Immature natural killer cell (primary cell): ENCODE data around the gene DCC. TPM values are rescaled to one million over a fixed set of nuclear protein-coding genes. Genes with fewer than 3 reads are reported as not detected.

Experiments used
- DNase-seq, 3 donors: peaks; one replicate each; pipeline ENCODE4 v3.0.0; 2022; ENCODE audit warnings: mixed read lengths in 1 of 3
- H3K27ac Mint-ChIP-seq, 6 donors: one replicate each; pipeline ENCODE4 v1.8.0; 2020; ENCODE audit warnings: mixed read lengths in 6 of 6, mild to moderate bottlenecking in 5 of 6, inconsistent platforms in 4 of 6, moderate library complexity in 3 of 6
- H3K27me3 Mint-ChIP-seq, 3 donors: one replicate each; pipeline ENCODE4 v1.8.0; 2020 to 2021; ENCODE audit warnings: low read depth in 3 of 3, mild to moderate bottlenecking in 3 of 3, mixed read lengths in 3 of 3, moderate library complexity in 3 of 3, inconsistent platforms in 1 of 3
- H3K36me3 Mint-ChIP-seq, 3 donors: one replicate each; pipeline ENCODE4 v1.8.0; 2020; ENCODE audit warnings: mixed read lengths in 3 of 3, inconsistent platforms in 2 of 3, mild to moderate bottlenecking in 2 of 3
- H3K4me1 Mint-ChIP-seq, 2 donors: one replicate each; pipeline ENCODE4 v1.8.0; 2020; ENCODE audit warnings: inconsistent platforms in 2 of 2, mild to moderate bottlenecking in 2 of 2, mixed read lengths in 2 of 2, moderate library complexity in 1 of 2
- H3K4me3 Mint-ChIP-seq, 5 donors: one replicate each; pipeline ENCODE4 v1.8.0; 2020; ENCODE audit warnings: mild to moderate bottlenecking in 5 of 5, mixed read lengths in 5 of 5, inconsistent platforms in 3 of 5, moderate library complexity in 3 of 5
- H3K9me3 Mint-ChIP-seq, 6 donors: one replicate each; pipeline ENCODE4 v1.8.0; 2020; ENCODE audit warnings: mild to moderate bottlenecking in 6 of 6, mixed read lengths in 6 of 6, inconsistent platforms in 4 of 6, moderate library complexity in 3 of 6
- polyA plus RNA-seq, 3 donors: library from polyadenylated mRNA; unstranded; fragments of 300-500 nt; fragmentation: Illumina TruSeq; gene quantifications; one replicate each; pipeline ENCODE4 v1.2.3, GENCODE V29; 2021

DCC gene
- polyA plus RNA-seq, 3 donors from 2014 or later = not detected

DNA sequence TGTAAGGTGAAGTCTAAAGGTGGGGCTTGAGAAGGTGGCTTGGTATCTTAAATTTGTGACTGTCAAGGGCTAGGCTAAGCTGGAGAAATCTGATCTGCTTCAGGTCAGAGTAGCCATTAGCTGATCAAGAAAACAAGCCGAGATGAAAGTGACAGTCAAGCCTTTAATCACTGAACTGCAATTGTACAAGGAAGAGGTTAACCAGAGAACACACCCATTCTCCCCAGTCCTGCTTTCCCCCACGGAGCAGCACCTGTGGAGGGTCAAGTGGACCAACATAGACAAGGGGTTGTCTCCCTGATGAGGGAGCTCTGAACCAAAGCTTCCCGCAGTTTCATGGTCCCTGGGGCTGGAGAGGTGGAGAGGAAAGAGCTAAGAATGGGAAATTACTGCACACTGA is 901.2 kb downstream of the DCC start:
- Mint-ChIP-seq H3K4me1 (no peaks in the 10 kb centered on the region), H3K36me3 (no peaks in the 10 kb centered on the region)

DNA sequence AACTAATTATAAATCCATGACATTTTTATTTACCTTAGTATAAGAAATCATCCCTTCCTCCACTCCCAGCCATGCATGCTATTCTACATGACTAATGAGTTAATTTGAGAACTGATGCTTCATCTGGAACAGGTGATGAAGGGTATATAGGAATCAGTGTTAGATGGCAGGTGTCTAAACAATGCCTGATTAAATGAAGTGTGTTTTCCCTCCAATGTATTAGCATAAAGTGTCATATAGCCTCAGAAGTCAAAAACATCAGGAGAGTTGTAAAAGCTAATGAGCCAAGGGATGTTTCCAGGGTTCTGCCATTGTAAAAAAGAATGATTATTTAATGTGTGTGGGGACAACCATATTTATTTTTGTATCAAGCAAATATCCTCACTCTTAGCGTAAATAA is 913.8 kb downstream of the DCC start:
- peaks cover 0 to 3% (median 0%) of the 10 kb centered on the region in 3 donors for H3K27me3 Mint-ChIP-seq
- no peaks in the 10 kb centered on the region for H3K4me1 Mint-ChIP-seq
- H3K27ac Mint-ChIP-seq = no peak overlapping the region
- peaks cover 8 to 22% (median 14%) of the 10 kb centered on the region in 6 donors for H3K9me3 Mint-ChIP-seq
- no peaks in the 10 kb centered on the region for H3K36me3 Mint-ChIP-seq
- no peak overlapping the region for H3K4me3 Mint-ChIP-seq
- DNase-seq = no peak

More for the DNA sequence above, 901.2 kb downstream of the DCC start:
- Mint-ChIP-seq H3K27ac (no peak overlapping the region), H3K4me3 (no peak overlapping the region), H3K27me3 (no peaks in the 10 kb centered on the region), H3K9me3 (peaks cover 5 to 19% (median 11%) of the 10 kb centered on the region in 6 donors)
- DNase-seq = no peak

DNA sequence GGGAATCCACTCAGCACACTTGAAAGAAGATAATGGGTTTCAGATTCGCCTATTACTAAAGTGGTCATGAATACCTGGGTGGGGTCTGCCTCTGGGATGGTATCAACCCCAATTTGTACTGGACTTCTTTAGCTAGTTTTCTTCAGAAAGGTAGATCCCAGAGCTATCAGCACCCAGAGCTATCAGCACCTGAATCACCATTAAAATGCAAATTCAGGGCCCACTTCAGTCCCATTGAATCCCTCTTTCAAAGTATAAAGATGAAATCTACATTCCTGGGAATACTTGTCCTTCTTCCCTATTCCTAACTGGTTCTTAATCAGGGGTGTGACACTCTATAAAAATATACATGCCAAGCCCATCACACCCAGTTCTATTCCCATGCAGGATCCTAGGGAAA is 914.3 kb downstream of the DCC start:
- H3K36me3 Mint-ChIP-seq = no peaks in the 10 kb centered on the region
- peaks cover 0 to 3% (median 0%) of the 10 kb centered on the region in 3 donors for H3K27me3 Mint-ChIP-seq
- no peak for DNase-seq
- H3K4me1 Mint-ChIP-seq = no peaks in the 10 kb centered on the region
- no peak overlapping the region for H3K4me3 Mint-ChIP-seq
- H3K27ac Mint-ChIP-seq = no peak overlapping the region
- H3K9me3 Mint-ChIP-seq = peaks cover 7 to 18% (median 13%) of the 10 kb centered on the region in 6 donors

DNA sequence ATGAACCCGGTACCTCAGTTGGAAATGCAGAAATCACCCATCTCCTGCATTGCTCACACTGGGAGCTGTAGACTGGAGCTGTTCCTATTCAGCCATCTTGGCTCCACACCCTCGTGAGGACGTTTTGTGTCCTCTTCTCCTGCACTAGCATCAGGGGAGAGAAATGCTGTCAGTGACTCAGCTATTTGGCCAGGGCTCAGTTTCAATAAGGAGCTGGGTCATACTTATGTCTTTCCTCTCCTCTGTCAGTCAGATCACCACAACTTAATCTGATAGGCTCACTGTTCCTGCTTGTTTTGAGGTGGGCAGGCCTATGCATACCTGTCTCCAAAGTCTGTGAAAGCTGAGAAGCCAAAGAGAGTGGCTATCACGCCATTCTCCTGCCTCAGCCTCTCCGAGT is 921.2 kb downstream of the DCC start:
- no peak for DNase-seq
- Mint-ChIP-seq H3K9me3 (peaks cover 9 to 32% (median 17%) of the 10 kb centered on the region in 6 donors), H3K4me1 (no peaks in the 10 kb centered on the region), H3K27ac (no peak overlapping the region), H3K36me3 (no peaks in the 10 kb centered on the region), H3K4me3 (no peak overlapping the region), H3K27me3 (peaks cover 0 to 3% (median 0%) of the 10 kb centered on the region in 3 donors)

DNA sequence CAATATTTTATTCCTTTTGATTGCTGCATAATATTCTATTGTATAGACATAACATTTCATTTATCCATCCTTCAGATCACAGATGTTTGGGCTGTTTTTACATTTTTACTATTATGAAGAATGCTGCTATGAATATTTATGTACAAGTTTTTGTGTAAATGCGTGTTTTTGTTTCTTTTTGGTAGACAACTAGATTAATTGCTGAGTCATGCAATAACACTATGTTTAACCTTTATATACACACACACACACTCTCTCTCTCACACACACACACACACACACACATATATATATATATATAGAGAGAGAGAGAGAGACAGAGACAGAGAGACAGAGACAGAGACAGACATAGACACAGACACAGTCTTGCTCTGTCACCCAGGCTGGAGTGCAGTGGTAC is 926.9 kb downstream of the DCC start:
- Mint-ChIP-seq H3K36me3 (no peaks in the 10 kb centered on the region), H3K27me3 (no peaks in the 10 kb centered on the region), H3K4me3 (no peak overlapping the region), H3K9me3 (peaks cover 1 to 36% (median 20%) of the 10 kb centered on the region in 6 donors), H3K27ac (no peak overlapping the region), H3K4me1 (no peaks in the 10 kb centered on the region)
- DNase-seq = no peak

DNA sequence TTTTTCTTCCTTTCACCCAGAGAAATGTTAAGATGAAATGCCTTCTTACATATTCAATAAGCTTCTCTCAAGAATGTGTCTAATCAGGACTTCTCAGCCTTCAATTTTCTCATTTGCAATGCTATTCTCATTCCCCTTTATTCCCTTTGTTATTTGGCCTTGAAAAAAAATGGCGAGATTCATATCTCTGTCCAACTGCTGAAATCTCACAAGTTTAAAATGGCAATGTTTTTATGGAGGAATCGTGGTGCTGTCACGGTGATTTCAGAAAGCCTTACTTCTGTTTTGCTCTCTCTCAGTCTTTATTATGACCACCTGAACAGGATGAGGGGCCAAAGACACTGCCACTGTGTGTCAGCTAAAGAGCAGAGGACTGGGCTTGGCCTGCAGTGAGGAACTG is 928.5 kb downstream of the DCC start:
- H3K9me3 Mint-ChIP-seq = peaks cover 1 to 25% (median 16%) of the 10 kb centered on the region in 6 donors
- H3K4me3 Mint-ChIP-seq = no peak overlapping the region
- no peaks in the 10 kb centered on the region for H3K27me3 Mint-ChIP-seq
- H3K27ac Mint-ChIP-seq = no peak overlapping the region
- DNase-seq = no peak
- no peaks in the 10 kb centered on the region for H3K4me1 Mint-ChIP-seq
- no peaks in the 10 kb centered on the region for H3K36me3 Mint-ChIP-seq

DNA sequence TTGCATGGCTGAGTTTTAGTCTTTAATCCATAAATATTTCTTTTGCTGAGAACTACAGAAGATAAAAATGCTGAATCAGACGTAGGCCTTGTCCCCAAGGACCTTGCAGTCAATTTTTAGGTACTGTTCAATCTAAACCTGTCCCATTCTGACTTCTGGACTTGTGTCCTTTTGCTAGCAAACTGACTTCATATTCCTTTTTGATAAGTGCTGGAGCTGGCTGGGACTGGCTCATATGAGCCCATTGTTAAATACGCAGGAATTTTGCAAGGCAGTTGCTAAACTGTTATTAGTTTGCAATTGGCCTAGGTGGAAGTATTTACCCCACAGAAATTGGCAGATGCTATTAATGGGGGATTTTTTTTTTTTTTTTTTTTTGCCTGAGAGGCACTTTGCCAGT is 941.4 kb downstream of the DCC start:
- no peak for DNase-seq
- H3K9me3 Mint-ChIP-seq = peaks cover 14 to 32% (median 20%) of the 10 kb centered on the region in 6 donors
- no peak overlapping the region for H3K4me3 Mint-ChIP-seq
- no peak overlapping the region for H3K27ac Mint-ChIP-seq
- peaks cover 0 to 2% (median 0%) of the 10 kb centered on the region in 3 donors for H3K27me3 Mint-ChIP-seq
- no peaks in the 10 kb centered on the region for H3K36me3 Mint-ChIP-seq
- no peaks in the 10 kb centered on the region for H3K4me1 Mint-ChIP-seq

DNA sequence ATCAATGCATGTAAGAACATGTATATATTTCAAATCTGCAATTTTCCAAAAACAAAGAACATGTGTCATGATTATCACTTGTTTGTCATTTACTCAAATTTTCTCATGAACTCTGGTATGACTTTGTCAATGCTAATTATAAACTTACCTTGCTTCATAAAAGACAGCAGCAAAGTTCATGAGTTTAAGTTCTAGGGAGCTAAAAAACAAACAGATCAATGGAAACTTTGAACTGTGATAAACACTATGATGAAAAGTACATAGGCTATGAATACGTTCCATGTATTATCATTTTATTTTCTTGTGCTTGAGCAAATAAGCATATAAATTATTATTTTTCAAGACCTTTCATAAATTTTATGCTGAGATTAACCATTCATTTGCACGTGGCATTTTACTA is 943.7 kb downstream of the DCC start:
- Mint-ChIP-seq H3K4me1 (no peaks in the 10 kb centered on the region), H3K27ac (no peak overlapping the region), H3K4me3 (no peak overlapping the region), H3K9me3 (peaks cover 8 to 30% (median 15%) of the 10 kb centered on the region in 6 donors), H3K36me3 (no peaks in the 10 kb centered on the region), H3K27me3 (peaks cover 0 to 2% (median 0%) of the 10 kb centered on the region in 3 donors)
- no peak for DNase-seq

DNA sequence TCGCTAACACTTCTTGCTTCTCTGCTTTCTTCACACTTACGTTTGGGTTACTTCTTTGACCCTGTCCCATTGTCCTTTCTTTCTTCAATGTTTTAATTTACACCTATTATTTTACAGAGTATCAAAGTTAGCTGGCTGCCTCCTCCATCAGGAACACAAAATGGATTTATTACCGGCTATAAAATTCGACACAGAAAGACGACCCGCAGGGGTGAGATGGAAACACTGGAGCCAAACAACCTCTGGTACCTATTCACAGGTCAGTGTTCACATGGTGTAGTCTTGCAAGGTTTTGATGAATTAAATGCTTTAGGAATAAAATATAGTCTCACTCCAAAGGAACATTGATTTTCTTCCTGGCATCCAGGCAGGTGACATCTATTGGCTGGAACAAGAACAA is 965.5 kb downstream of the DCC start:
- H3K27me3 Mint-ChIP-seq = no peaks in the 10 kb centered on the region
- no peaks in the 10 kb centered on the region for H3K36me3 Mint-ChIP-seq
- no peak overlapping the region for H3K27ac Mint-ChIP-seq
- H3K9me3 Mint-ChIP-seq = peaks cover 12 to 40% (median 20%) of the 10 kb centered on the region in 6 donors
- no peak overlapping the region for H3K4me3 Mint-ChIP-seq
- H3K4me1 Mint-ChIP-seq = no peaks in the 10 kb centered on the region
- no peak for DNase-seq

DNA sequence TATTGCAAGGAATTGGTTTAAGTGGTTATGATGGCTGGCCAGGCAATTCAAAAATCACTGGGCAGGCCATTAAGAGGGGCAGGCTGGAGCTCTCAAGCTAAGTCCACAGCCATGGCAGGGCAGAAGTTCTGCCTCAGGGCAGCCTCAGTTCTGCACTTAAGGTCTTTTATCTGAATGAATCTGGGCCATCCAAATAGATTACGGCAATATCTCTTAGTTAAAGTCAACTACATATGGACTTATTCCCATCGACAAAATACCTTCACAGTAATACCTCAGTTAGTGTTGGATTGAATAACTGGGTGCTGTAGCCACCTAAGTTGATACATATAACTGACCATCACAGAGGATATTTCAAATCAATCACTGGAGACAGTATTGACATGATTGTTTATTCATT is 979.6 kb downstream of the DCC start:
- H3K27me3 Mint-ChIP-seq = peaks cover 0 to 4% (median 0%) of the 10 kb centered on the region in 3 donors
- no peak overlapping the region for H3K27ac Mint-ChIP-seq
- no peaks in the 10 kb centered on the region for H3K4me1 Mint-ChIP-seq
- no peaks in the 10 kb centered on the region for H3K36me3 Mint-ChIP-seq
- DNase-seq = no peak
- no peak overlapping the region for H3K4me3 Mint-ChIP-seq
- peaks cover 15 to 56% (median 21%) of the 10 kb centered on the region in 6 donors for H3K9me3 Mint-ChIP-seq

DNA sequence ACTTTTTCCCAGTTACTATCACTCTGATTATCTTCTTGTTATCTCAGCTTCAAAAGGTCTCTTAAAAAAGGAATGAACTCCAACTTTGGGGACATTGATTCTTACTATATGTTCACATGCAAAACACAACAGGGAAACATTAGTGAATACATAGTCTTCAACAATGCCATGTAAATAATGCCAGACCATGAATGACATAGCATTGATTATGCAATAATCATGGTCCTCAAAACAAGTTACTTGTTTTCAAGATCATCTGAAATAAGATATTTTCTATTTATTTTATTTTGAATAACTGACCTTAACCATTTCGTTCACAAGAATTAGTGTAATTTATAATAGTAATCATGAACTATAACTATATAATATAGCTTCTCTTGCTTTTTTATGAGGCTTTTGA is 982.2 kb downstream of the DCC start:
- no peaks in the 10 kb centered on the region for H3K4me1 Mint-ChIP-seq
- no peak for DNase-seq
- H3K27me3 Mint-ChIP-seq = peaks cover 0 to 4% (median 0%) of the 10 kb centered on the region in 3 donors
- peaks cover 10 to 47% (median 22%) of the 10 kb centered on the region in 6 donors for H3K9me3 Mint-ChIP-seq
- H3K27ac Mint-ChIP-seq = no peak overlapping the region
- H3K36me3 Mint-ChIP-seq = no peaks in the 10 kb centered on the region
- no peak overlapping the region for H3K4me3 Mint-ChIP-seq

DNA sequence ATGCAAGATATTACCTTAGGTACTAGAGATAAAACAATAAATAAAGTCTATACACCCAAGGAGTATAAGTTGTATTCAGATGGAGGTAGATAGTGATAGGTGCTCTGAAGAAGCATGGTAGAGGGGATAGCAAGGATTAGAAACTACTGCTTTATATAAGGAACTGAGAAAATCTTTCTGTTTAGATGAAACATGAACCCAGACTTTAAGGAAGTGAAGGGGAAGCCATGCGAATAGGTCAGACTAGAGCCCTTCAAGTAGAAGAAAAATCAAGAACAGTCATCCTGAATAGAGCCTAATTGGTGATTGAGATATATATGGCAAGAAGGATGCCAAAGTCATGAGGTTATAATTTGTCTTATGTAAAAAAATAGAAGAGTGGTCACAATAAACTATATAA is 984.4 kb downstream of the DCC start:
- Mint-ChIP-seq H3K27me3 (peaks cover 0 to 2% (median 0%) of the 10 kb centered on the region in 3 donors), H3K4me3 (no peak overlapping the region), H3K36me3 (no peaks in the 10 kb centered on the region), H3K4me1 (no peaks in the 10 kb centered on the region), H3K27ac (no peak overlapping the region), H3K9me3 (peaks cover 4 to 30% (median 11%) of the 10 kb centered on the region in 6 donors)
- no peak for DNase-seq

DNA sequence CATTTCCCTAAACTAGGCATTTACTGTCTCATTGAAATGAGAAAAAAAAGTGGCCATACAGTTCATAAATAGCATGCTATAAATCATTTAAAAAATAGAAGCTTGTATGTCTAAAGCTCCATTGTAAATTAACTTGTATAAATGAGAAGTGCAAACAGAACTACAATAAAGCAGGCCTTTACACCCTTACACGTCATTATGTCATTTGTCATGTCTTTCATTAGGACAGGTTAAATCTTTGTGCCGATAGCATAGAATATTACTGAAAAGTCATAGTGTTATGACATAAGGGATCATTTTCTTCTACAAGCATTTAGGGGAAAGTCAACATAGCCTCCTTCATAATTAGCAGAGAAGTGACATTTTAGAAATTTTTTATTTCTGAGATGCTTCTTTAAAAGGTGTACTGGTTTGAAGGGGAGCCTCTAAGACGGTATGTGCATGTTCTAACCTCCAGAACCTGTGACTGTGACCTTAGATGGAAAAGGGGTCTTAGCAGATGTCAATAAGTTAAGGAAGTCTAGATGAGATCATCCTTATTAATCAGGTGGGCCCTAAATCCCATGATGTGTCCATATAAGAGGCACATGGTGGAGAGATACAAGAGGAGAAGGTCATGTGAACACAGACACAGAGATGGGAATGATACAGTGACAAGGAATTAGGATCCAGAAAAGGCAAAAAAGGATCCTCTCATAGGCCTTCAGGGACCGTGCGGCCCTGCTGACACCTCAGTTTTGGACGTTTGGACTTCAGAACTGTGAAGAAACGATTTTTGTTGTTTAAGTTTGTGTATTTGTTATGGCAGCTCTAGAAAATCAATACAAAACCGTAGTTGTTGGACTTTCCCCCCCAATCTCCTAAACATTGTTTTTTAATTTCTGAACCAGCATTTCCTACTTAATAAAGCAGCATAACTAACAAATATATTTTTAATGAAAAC is 1020.8 kb downstream of the DCC start:
- Mint-ChIP-seq H3K27me3 (no peaks in the 10 kb centered on the region), H3K4me1 (no peaks in the 10 kb centered on the region), H3K36me3 (no peaks in the 10 kb centered on the region), H3K9me3 (peaks cover 6 to 35% (median 16%) of the 10 kb centered on the region in 6 donors), H3K27ac (no peak overlapping the region), H3K4me3 (no peak overlapping the region)
- DNase-seq = no peak

DNA sequence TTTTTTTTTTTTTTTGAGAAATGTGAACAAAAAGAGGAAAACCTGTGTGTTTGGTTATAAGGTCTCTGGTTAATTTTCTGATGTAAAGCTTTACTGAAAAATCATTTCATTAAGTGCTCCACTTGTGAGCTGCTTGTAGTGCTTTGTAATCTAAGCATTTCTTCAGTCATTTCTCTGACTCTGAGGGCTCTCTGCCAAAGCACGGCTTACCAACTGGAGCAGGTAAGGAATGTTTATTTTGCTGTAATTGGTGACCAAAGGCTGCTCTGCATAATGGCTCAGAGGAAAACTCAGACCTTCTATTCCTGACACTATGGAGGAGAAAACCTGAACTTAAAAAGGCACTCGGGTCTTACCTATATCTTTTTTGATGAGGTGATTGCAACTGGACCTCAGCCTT is 1035.6 kb downstream of the DCC start:
- peaks cover 0 to 14% (median 10%) of the 10 kb centered on the region in 6 donors for H3K9me3 Mint-ChIP-seq
- no peak for DNase-seq
- H3K4me3 Mint-ChIP-seq = no peak overlapping the region
- H3K4me1 Mint-ChIP-seq = no peaks in the 10 kb centered on the region
- peaks cover 0 to 2% (median 0%) of the 10 kb centered on the region in 3 donors for H3K27me3 Mint-ChIP-seq
- H3K36me3 Mint-ChIP-seq = no peaks in the 10 kb centered on the region
- no peak overlapping the region for H3K27ac Mint-ChIP-seq
